Amniotic stem cell (primary cell): ENCODE measurements around the gene IKZF2.
A peak's percentile ranks its signal among the peaks of the same experiment; 100 is the strongest.

Experiments
- DNase-seq: peaks from one replicate; lab custom pipeline; 2025; lab: John Stamatoyannopoulos, UW

IKZF2 gene

DNA sequence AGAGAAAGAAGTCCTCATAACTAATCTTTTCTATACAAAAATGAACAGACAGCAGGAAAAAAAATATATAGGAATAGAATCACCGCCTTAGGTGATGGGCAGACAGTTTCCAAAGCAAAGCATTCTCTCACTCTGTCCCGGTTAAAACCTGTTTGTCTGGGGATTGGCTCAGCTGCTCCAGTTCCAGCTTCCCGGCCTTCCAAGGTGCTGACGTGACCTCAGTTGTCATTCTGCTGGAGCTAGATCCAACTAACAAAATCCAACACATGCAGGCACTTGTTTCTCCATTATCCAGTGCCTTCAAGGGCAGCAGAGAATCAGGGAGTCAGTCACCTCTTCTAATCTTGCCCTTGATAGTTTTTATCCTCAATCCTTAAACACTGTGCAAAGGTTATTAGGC, 52.8 kb downstream of the IKZF2 start:
- no peak for DNase-seq

DNA sequence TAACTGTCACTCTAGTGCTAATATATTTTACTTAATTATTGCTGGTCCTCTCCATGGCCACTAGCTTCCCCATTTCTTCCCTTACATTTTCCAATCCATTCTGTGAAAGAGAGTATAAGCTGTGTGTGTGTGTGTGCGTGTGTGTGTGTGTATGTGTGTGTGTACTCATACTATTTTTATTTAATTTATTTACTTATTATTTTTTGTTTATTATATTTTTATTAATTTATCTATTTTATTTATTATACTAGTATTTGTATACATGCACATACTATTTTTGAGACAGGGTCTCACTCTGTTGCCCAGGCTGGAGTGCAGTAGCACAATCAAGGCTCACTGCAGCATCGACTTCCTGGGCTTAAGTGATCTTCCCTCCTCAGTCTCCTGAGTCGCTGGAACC, 59.6 kb downstream of the IKZF2 start:
- no peak for DNase-seq

DNA sequence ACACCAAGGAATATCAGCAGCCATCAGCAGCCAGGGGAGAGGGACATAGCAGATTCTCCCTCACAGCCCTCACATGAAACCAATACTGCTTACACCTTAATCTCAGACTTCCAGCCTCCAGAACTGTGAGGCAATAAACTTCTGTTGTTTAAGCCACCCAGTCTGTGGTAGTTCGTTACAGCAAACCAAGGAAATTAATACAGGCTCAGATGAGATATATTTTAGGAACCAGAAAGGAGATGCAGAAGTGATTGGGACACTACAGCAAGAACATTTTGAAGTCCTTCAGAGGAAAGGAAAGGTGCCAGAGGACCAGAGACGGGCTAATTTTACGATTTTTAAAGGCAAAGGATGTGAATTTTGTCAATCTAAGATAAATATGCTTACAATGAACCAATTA, 60.6 kb downstream of the IKZF2 start:
- DNase-seq = no peak

DNA sequence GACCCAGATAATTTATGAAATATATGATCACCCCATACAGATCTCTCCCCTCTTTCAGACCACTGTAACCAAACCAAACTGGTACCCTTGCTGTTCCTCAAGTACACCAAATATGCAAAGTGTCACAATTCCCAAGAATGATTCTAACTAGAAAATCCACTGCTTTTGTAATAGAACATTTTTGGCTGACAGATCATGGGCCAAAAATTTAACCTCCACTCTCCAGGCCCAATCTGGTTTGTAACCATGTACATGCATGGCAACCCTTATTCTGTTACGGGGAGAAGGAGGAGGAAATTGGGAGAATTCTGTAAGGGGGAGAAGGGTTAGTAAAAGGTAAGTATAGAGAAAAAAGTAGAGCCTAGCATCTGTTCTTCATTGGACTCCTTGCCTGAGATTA, 62.0 kb downstream of the IKZF2 start:
- no peak for DNase-seq

DNA sequence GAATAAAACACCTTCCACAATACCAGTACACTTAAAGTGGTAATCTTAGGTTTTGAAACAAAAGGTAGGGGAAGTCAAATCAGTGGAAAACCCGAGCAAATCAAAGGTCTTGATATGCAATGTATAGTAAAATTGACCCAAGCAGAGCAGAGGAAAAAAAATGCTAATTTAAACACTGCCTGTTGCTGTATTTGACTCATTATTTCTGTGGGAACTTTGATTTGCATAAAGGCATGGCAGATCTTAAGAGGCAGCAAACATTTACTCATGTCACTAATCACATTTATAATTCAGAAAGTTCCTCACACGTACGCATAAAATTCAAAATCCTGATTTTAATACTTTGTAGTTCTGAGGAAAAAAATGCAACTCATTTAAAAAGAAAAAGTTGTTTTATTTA, 64.4 kb downstream of the IKZF2 start:
- no peak for DNase-seq

DNA sequence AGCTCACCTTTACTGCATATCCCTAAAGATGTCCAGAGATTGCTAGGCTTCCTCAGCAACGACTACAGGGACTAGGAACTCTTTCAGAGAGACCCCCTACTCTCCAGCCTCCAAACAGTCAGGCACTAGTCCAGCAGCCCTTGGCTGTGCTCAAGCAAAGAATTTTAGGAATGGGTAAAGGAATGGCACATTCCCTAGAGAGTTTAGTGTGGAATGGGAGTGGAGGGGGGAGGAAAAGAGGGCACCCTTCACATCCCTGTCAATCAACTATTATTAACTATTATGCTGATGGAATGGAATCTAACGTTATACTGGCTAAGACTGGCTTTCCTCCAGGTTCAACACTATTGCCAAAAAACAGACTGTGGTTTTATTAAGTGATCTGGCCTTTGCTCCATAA, 64.8 kb downstream of the IKZF2 start:
- DNase-seq = no peak

DNA sequence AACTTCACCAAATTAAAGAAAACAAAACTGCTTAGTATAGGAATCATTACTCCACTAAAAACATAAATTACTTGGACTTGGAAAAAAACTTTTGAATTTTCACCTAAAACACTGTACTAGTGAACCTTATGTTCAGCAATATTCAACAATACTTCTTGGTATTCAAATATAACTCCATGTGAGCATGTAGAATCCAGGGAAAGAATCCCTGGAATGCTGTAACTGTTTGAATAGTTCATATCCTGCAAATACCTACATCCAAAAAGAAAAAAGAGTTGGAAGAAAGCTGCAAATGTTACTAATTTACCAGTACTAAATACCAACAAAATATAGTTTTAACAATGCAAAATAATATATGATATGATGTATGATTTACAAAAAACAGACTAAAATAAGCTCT, 65.4 kb downstream of the IKZF2 start:
- DNase-seq = no peak

DNA sequence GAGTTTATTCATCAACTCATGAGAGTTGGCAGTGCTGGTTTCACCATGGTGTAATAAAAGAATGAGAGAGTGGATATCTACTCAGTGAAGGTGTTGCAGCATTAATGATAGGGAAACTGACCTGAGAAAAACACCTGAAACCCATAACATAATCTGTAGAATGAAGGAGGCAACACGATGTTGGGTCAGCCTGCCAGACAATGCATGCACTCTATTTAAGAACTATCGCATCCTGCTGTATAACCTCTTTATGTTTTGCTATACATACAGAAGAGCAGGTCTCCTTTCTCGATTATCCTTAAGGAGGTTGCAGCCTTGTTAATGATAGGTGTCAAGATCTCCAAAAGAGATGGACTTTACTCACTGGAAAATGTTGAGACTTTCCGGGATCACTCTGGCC, 65.9 kb downstream of the IKZF2 start:
- no peak for DNase-seq

DNA sequence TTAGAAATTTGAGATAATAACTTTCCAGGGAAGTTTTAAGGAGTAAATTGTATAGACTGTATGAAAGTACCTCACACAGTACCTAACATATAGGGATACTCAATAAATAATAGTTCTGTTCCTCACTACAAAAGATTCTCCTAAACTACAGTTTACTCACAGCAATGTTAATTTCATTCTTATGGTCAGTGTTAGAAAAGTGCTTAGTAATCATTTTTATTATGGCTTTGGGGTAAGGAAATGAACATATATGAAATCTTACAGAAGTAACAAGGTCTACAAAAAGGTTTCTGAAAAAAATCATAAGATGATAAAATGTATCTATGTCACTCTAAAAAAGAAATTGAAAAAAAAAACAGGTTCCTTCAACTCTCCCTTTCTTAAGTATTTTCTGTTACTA, 67.2 kb downstream of the IKZF2 start:
- no peak for DNase-seq

DNA sequence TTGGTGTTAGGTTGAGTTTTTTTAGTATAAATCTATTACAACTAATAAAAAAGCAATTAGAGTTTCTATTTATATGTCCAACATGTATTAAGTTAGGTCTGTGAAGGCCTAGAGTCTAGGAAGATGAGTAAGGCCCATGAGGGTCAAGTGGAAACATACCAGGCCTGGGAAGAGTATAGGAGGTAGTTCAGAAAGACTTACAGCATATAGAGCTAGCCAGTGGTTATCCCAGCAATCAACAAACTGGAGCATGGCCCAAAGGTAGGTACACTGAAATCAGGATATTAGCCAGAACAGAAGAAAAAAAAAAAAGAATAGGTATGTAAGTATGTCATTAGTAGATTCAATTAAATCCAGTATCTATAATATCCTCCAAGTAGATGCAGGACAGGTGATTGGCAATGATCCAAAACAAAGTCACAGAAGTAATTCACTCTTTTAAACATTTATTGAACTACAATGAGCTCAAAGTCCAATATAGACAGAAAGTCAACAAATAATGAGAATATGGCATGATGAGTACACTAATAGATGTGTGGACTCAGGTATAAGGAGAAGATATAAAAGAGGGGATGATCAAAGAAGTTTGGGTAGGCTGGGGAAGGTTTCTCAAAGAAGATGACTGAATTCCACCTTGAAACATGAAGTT, 70.3 kb downstream of the IKZF2 start:
- DNase-seq = no peak

DNA sequence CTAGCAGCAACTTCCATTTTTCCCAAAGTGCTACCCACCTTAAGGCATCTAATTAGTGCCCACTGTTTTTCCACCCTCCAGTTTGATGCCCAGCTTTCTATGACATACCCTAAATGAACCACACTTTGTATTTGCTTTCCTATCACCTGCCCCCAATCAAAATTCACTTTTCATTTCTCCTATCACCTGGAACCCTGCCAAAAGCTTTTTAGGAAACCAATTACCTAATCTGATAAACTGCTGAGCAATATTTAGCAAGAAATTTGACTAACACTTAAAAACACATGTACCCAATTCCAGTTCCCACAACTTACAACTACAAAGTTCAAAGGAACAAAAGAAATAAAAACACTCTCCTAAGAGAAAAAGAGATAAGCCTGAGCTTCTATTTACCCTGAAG, 71.7 kb downstream of the IKZF2 start:
- DNase-seq = no peak

DNA sequence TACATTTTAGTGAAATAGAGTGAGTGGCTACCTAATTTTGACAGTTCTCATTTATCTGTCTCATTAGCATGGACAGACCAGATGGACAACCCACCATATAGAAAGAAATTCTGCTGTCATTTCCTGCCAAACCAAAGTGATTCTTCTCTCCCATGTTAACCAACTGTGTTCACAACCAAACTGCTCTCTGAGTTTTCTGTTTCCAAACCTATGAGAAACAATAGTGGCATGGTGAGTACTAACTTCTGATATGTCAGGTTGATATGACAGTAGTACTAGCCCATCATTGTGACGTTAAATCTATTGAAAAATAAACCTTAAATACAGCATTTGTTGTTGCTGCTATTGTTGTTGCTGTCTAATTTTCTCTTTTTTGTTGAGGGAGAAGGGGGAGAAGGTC, 72.7 kb downstream of the IKZF2 start:
- DNase-seq = no peak

DNA sequence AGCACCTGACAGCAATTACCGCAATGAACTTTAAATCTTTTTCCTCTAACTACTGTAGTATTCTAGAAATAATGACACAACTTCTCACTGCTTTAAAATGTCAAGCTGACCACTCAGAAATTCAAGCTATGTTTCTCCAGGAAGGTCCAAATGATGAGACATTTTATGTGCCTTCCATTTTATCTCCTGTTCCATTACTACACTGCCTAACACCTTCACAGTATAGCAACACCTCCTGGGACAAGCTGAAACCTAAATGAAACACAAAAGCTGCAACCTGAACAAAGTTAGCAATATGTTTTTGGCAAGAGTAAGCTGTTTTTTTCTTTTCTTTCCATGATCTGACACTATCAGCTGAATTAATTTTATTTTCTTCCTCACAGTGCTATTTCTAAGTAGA, 81.9 kb downstream of the IKZF2 start:
- DNase-seq = no peak

DNA sequence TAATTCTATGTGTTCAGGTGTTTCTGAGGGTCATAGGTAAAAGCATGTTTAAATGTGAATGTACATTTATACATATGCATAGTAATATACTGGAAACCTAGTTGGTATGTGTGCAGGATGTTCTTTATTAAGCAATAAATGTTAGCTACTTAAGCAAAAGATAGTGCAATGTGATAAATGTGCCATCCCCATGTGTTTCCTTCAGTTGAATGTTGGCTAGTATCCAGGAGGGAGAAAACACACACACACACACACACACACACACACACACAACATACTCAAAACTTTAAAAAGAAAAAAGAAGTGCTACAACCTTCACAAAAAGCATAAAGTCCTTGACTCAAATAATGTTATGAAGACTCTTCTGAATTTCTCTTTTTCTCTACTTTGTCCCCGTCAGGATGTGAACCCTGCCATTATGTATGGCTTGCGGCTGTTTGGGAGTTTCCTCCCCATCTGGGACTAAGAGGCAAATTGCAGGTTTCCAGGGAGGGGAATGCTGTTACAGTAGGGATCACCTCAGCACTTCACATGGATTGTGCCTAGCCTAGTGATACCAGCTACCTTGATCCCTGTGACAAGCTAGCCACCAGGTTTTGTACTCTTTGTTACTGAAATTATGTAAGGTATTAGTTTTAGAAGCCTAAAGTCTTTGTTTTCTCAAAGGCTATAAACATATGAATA, 82.6 kb downstream of the IKZF2 start:
- no peak for DNase-seq

DNA sequence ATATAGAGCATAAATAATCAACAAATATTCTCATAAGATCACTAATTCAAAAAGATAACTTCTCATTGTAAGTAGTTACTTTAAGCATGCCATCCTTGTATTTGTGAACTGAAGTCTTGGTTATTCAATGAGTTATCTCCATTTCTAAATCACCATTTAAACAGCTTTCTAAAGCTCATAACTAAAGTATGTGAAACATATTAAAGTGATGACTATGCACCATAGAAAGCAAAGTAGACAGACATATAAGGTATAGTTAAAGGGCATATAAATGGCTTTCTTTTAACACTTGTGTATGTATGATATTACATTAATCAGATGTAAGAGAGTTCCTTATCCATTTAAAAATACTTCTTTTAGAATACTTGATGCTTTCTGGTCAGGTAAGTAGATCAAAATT, 83.5 kb downstream of the IKZF2 start:
- DNase-seq = no peak

DNA sequence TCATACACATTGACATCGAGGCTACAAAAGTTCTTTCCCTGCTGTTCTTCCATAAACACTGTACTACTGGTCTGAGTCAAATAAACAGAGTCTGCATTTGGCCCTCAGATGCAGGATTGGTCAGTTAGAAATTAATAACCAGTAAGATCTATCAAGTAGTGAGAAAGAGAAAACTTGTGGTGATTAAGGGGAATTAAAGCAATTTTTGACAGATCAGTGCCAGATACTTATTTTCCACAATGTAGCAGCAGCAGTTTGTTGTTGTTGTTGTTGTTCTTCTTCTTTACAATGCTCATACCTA, 85.0 kb downstream of the IKZF2 start:
- DNase-seq = no peak

DNA sequence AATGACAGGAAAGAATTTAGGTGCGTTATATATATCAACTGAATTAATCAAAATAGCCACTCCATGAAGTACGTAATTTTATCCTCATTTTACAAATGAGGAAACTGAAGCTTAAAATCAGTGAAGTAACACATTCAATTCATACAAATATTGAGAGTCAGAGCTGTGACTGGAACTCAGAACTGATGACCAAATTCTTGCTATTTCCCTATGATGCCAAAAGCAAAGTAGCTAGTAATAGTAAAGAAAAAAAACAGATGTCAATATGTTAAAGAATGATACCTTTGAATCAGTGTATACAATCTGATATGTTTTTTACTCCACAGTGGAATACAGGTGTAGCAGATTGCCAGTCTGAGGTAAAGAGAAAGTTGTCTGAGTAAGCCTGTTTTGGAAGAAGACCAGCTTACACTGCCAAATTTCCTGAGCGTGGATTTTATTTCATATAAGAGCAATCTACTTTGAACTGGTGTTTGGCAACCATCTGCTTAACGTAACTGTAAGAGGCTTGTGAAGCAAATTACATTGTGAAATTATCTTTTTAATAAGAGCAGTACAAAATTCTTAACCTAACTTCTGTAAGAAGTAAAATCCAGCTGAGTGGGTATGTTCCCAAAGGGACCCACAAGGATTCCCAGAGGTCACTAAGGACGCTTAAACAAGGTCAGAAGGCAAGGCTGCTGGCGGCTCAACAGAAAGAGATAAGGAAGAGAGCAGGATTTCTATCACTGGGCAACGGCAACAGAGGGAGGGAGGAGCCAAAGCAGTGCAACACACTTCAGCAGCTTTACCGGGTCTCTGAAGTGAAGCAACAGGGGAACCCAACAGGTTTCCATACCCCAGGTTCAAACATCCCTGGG, 85.6 kb downstream of the IKZF2 start:
- DNase-seq = no peak

DNA sequence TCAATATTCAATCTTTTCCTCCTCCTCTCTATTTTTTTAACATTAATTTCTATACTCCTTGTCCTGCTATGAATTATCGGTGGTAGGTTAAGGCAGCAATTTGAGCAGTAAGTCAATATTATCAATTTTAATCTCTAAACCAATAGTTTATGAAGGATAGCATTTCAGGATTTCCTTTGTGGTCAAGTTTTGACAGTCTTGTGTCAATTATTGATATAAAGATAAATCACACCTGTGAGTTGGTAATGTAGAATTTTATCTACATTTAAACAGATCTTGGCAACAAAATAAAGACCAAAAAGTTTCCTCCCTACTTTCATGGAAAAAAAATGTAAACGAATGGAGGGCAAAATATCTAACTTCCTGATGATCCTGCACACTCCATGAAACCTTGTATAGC, 87.3 kb downstream of the IKZF2 start:
- DNase-seq = no peak

DNA sequence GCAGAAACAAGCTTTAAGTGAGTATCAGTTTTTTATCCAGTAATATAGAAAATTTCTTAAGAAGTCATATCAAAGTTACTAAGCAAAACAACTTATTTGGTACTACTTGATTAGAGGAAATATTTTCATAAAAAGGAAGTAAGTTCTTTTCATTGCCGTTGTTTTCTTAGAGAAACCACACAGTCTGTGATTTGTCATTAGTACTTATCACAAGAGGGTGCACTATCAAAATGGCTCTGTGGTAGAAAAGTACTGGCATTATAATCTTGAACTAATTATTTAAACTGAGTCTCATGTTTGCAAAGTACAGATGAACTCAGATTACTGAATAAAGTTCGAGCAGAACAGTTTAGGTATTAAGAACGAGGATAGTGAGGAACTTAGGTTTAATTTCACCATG, 93.4 kb downstream of the IKZF2 start:
- no peak for DNase-seq

DNA sequence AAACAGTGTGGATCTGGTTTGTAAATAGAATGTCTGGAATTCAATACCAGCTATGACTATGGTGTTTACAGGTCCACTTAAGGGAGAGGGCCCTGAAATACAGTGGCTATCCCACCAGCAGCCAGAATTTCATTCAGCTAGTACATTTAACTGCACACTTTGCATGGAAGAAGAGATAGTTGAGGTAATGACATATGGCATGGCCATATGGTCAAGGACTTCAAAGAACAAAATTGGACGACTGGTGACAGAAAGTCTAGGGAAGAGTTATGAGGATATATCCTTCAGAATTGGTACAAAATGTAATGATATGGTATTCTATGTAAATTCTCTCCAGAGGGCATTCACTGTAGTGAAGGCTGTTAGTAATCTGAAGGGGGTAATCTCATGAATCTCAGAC, 105.0 kb downstream of the IKZF2 start:
- no peak for DNase-seq

DNA sequence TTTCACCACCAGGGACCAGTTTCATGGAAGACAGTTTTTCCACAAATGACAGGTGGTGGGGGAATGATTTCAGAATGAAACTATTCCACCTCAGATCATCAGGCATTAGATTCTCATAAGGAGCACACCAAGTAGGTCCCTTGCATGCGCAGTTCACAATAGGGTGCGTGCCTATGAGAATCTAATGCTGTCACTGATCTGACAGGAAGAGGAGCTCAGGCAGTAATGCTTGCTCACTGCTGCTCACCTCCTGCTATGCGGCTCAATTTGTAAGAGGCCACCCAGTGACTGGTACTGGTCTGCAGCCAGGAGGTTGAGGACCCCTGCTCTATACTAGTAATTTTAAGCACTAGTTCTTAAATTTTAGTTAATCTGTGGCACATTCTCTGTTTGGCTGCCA, 107.8 kb downstream of the IKZF2 start:
- no peak for DNase-seq

DNA sequence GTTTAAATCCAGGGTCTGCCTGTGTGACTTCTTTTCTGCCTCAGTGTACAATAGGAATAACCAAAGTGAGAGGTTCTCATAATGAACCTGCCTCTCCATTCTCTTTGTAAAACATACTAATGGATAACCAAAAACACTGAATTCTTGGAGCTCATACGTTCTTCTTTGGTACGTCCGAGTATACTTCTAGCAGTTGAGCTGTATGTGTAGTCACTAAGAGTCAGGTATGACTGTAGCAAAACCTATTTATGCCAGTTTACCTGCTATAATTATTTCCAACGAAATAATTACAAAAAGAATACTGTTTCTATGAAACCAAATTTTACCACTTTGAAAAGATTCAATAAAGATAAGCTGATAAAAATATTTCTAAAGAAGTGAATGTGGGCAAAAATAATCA, 109.2 kb downstream of the IKZF2 start:
- no peak for DNase-seq

DNA sequence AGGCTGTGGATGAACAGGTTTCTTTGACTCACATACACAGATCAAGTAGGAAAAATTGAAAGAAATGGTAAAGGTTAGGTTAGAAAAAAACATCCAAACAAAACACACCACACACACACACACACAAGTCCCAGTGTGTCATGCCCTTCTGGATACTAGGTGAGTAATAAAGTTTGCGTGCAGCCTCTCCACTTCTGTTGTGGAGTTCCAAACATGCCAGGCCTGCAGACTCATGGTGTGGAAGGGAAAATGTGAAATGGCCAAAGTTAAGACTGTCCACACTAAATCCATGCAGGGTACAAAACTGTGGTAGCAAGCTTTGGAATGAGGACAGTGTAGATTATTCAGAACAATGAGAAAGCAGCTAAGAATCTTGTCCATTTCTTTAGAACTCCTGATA, 114.6 kb downstream of the IKZF2 start:
- DNase-seq = peak; percentile 4

DNA sequence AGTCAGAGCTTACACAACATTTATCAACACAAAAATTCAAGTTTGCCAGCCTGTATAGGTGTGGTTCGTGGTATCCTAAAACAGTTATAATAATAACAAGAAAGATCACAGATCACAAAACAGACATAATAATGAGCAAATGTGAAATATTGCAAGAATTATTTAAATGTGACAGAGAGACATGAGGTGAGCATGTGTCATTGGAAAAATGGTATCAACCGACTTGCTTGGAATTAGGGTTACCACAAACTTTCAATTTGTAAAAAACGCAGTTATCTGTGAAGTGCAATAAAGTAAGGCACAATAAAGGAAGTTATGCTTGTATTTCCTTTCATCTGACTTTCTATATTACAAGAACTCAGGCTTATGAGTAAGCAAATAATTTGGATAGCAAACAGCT, 116.8 kb downstream of the IKZF2 start:
- no peak for DNase-seq
